Lung (tissue), 12 donors: ENCODE measurements around the gene TMEM266. TPM values are rescaled to one million over a fixed set of nuclear protein-coding genes. Genes with fewer than 3 reads are reported as not detected.
A peak's percentile ranks its signal among the peaks of the same experiment; 100 is the strongest.

Experiments
- ATAC-seq: fragments of 200-7000 bp; cut with Tn5 transposase; one replicate; pipeline ENCODE4 v1.9.1; 2020; ENCODE audit warnings: moderate number of reproducible peaks; ENCODE audit not compliant: insufficient read depth, low FRiP score
- DNase-seq, 3 donors: peaks; one replicate each; pipeline ENCODE4 v3.0.0-alpha.2; 2013 to 2017
- H3K27ac ChIP-seq, 2 donors: one replicate each; pipeline ENCODE4 v1.5.1; 2013; ENCODE audit warnings: mild to moderate bottlenecking in 2 of 2, moderate library complexity in 2 of 2, control low read depth in 1 of 2, inconsistent platforms in 1 of 2, low read depth in 1 of 2, low read length in 1 of 2
- H3K27me3 ChIP-seq, 3 donors: one replicate each; pipeline ENCODE4 v1.5.1; 2013; ENCODE audit warnings: low read length in 2 of 3; ENCODE audit not compliant: control insufficient read depth in 3 of 3, insufficient read depth in 3 of 3
- H3K36me3 ChIP-seq, 4 donors: one replicate each; pipeline ENCODE4 v1.5.1; 2013; ENCODE audit warnings: low read length in 4 of 4, mild to moderate bottlenecking in 1 of 4, moderate library complexity in 1 of 4; ENCODE audit not compliant: control insufficient read depth in 4 of 4, insufficient read depth in 4 of 4
- H3K4me1 ChIP-seq, 5 donors: one replicate each; pipeline ENCODE4 v1.5.1; 2013; ENCODE audit warnings: low read length in 5 of 5, mild to moderate bottlenecking in 2 of 5, moderate library complexity in 1 of 5; ENCODE audit not compliant: control insufficient read depth in 5 of 5, insufficient read depth in 5 of 5
- H3K4me3 ChIP-seq: one replicate; pipeline ENCODE4 v1.5.1; 2013; ENCODE audit warnings: mild to moderate bottlenecking, control low read depth, moderate library complexity
- H3K9ac ChIP-seq, 2 donors: one replicate each; pipeline ENCODE4 v1.5.1; 2013; ENCODE audit warnings: low read length in 2 of 2, control low read depth in 1 of 2; ENCODE audit not compliant: insufficient read depth in 1 of 2
- H3K9me3 ChIP-seq, 4 donors: one replicate each; pipeline ENCODE4 v1.5.1; 2013; ENCODE audit warnings: low read length in 3 of 4, mild to moderate bottlenecking in 1 of 4, moderate library complexity in 1 of 4; ENCODE audit not compliant: control insufficient read depth in 4 of 4, insufficient read depth in 3 of 4
- CTCF ChIP-seq: IDR thresholded peaks from 2 replicates; pipeline ENCODE4 v1.5.1; 2012; ENCODE audit warnings: mild to moderate bottlenecking; ENCODE audit errors: control extremely low read depth, extremely low read depth
- WGBS, 2 donors: extraction: QIAGEN DNeasy Blood & Tissue Kit; methylation state at CpG; one replicate each; pipeline ENCODE4 v1.1.7; 2013; 5-methylcytosine and 5-hydroxymethylcytosine counted together
- polyA plus RNA-seq, 2 donors: library from polyadenylated mRNA; stranded (reverse); fragments of 200-250 nt; gene quantifications; one replicate each; pipeline ENCODE4 v1.2.1, GENCODE V29; 2013
- total RNA-seq, 2 donors: library from RNA; depleted of rRNA in 1 of 2; stranded (reverse); fragments of >200 nt in 1 of 2; gene quantifications; one replicate each; pipeline ENCODE4 v1.2.1, GENCODE V29; 2014 to 2021
- donor health status: control.
- donor health status: control.
- donor health status: Bipolar disorder and iron deficiency.
- donor health status: healthy.
- donor health status: DM: yes; HTN: yes; CAD: no.

TMEM266 gene
- total and polyA plus RNA-seq, 4 donors: 1.1 to 4.4 (median 1.5) TPM

GRCh38 chr15:76084256-76084655 is 24.5 kb downstream of the TMEM266 start:
- no peaks in the 10 kb centered on the region for H3K9me3 ChIP-seq
- H3K27ac ChIP-seq: no peak overlapping the region
- no peak overlapping the region for H3K9ac ChIP-seq
- no peaks in the 10 kb centered on the region for H3K27me3 ChIP-seq
- H3K36me3 ChIP-seq: no peaks in the 10 kb centered on the region
- no peak overlapping the region for H3K4me3 ChIP-seq
- no peak for TF ChIP-seq CTCF
- 62 to 73% methylated on average over 2 of the region's 2 CpGs for WGBS, 2 donors
- H3K4me1 ChIP-seq: no peaks in the 10 kb centered on the region
- ATAC-seq: no peak
- no peak for DNase-seq

GRCh38 chr15:76098685-76099084 is 38.9 kb downstream of the TMEM266 start:
- Histone ChIP-seq H3K36me3 (no peaks in the 10 kb centered on the region), H3K9ac (no peak overlapping the region), H3K9me3 (peaks cover 0 to 2% (median 0%) of the 10 kb centered on the region in 4 donors), H3K4me1 (no peaks in the 10 kb centered on the region), H3K27me3 (no peaks in the 10 kb centered on the region), H3K4me3 (no peak overlapping the region), H3K27ac (no peak overlapping the region)
- ATAC-seq (no peak), DNase-seq (peak; percentile 13 to 47 (median 37))
- no peak for TF ChIP-seq CTCF
- WGBS, 2 donors: 23 to 49% methylated on average over 3 of the region's 3 CpGs

GRCh38 chr15:76099388-76099787 is 39.6 kb downstream of the TMEM266 start:
- H3K4me1 ChIP-seq: no peaks in the 10 kb centered on the region
- no peaks in the 10 kb centered on the region for H3K36me3 ChIP-seq
- H3K9ac ChIP-seq: no peak overlapping the region
- no peak for DNase-seq
- no peak for TF ChIP-seq CTCF
- no peaks in the 10 kb centered on the region for H3K27me3 ChIP-seq
- H3K4me3 ChIP-seq: no peak overlapping the region
- no peak overlapping the region for H3K27ac ChIP-seq
- WGBS, 2 donors: 85 to 92% methylated on average over 8 of the region's 8 CpGs
- H3K9me3 ChIP-seq: peaks cover 0 to under 1% (median 0%) of the 10 kb centered on the region in 4 donors
- no peak for ATAC-seq

- TF ChIP-seq CTCF: no peak
- H3K27me3 ChIP-seq: no peaks in the 10 kb centered on the region
- WGBS, 2 donors: 78 to 93% methylated on average over 2 of the region's 2 CpGs
- H3K27ac ChIP-seq: no peak overlapping the region
- ATAC-seq (no peak), DNase-seq (no peak)
- no peaks in the 10 kb centered on the region for H3K9me3 ChIP-seq
- H3K9ac ChIP-seq: no peak overlapping the region
- H3K36me3 ChIP-seq: no peaks in the 10 kb centered on the region
- no peak overlapping the region for H3K4me3 ChIP-seq
- no peaks in the 10 kb centered on the region for H3K4me1 ChIP-seq
Observed at GRCh38 chr15:76100361-76100760, 40.6 kb downstream of the TMEM266 start.
